ENCODE measurements around the gene C17orf107.

DNA sequence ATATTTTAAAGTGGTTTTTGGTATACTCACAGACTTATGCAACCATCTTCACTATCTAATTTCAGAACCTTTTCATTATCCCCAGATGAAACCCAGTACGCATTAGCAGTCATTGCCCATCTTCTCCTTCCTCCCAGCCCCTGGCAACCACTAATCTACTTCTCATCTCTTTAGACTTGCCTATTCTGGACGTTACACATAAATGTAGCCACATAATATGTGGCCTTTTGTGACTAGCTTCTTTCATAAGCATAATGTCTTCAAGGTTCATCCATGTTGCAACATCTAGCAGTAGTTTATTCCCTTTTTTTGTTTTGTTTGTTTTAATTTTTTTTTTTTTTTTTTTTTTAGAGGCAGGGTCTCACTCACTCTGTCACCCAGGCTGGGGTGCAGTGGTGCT lies 28.5 kb upstream of the C17orf107 start:
- TF ChIP-seq, protein P1, sequence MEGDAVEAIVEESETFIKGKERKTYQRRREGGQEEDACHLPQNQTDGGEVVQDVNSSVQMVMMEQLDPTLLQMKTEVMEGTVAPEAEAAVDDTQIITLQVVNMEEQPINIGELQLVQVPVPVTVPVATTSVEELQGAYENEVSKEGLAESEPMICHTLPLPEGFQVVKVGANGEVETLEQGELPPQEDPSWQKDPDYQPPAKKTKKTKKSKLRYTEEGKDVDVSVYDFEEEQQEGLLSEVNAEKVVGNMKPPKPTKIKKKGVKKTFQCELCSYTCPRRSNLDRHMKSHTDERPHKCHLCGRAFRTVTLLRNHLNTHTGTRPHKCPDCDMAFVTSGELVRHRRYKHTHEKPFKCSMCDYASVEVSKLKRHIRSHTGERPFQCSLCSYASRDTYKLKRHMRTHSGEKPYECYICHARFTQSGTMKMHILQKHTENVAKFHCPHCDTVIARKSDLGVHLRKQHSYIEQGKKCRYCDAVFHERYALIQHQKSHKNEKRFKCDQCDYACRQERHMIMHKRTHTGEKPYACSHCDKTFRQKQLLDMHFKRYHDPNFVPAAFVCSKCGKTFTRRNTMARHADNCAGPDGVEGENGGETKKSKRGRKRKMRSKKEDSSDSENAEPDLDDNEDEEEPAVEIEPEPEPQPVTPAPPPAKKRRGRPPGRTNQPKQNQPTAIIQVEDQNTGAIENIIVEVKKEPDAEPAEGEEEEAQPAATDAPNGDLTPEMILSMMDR (conservative IDR thresholded peaks at IDR 0.05 in 1 of 2, IDR thresholded peaks at IDR 0.05 in 1 of 2; ENCODE audit: extremely low read depth in 1 of 2, insufficient read depth in 1 of 2, low read depth in 1 of 2, low read length in 2 of 2), result no peak
- TF ChIP-seq EZH2 (IDR thresholded peaks at IDR 0.05; ENCODE audit: borderline replicate concordance, low read length), result no peak
